Right lobe of liver (tissue), 6 donors: ENCODE data around the gene NFIA. TPM values are rescaled to one million over a fixed set of nuclear protein-coding genes. Genes with fewer than 3 reads are reported as not detected.

Source experiments
- ATAC-seq, 4 donors: fragments of 200-7000 bp; cut with Tn5 transposase; one replicate each; pipeline ENCODE4 v1.9.1; 2020; ENCODE audit warnings: mild to moderate bottlenecking in 4 of 4, moderate library complexity in 4 of 4
- DNase-seq, 3 donors: peaks; one replicate each; pipeline ENCODE4 v3.0.0-alpha.2; 2020
- H3K27ac ChIP-seq, 3 donors: fragments of 200-600 bp; one replicate each; pipeline ENCODE4 v1.8.0; 2022
- H3K27me3 ChIP-seq, 2 donors: fragments of 200-600 bp; one replicate each; pipeline ENCODE4 v1.8.0; 2022
- H3K36me3 ChIP-seq, 4 donors: fragments of 200-600 bp; sonication (generic) in 1 of 4; one replicate each; pipeline versions ENCODE4 v1.5.1 to v1.8.0; 2017 to 2022; ENCODE audit warnings: control low read depth in 1 of 4
- H3K4me1 ChIP-seq, 4 donors: fragments of 200-600 bp; sonication (generic) in 1 of 4; one replicate each; pipeline versions ENCODE4 v1.5.1 to v1.8.0; 2017 to 2022; ENCODE audit warnings: control low read depth in 1 of 4
- H3K4me3 ChIP-seq, 3 donors: fragments of 200-600 bp; one replicate each; pipeline ENCODE4 v1.8.0; 2022
- H3K9me3 ChIP-seq, 4 donors: fragments of 200-600 bp; sonication (generic) in 1 of 4; one replicate each; pipeline versions ENCODE4 v1.5.1 to v1.8.0; 2017 to 2022; ENCODE audit warnings: control low read depth in 1 of 4
- POLR2A ChIP-seq: fragments of 450-650 bp; IDR thresholded peaks from one replicate; pipeline ENCODE4 v1.6.1; 2017; ENCODE audit warnings: antibody characterized with exemption, mild to moderate bottlenecking
- WGBS: methylation state at CpG from one replicate; pipeline ENCODE4 v1.1.6; 2018; ENCODE audit warnings: low coverage, low lambda C conversion rate; ENCODE audit not compliant: insufficient coverage; ENCODE audit errors: missing lambda C conversion rate; 5-methylcytosine and 5-hydroxymethylcytosine counted together
- intact Hi-C, 2 donors: fragments of 100-400 bp; cut with DNase I; formaldehyde crosslinking; loops; one replicate each; pipeline versions ENCODE4 v1.11.2 to v1.14.1; 2022
- total RNA-seq, 6 experiments: library from RNA; depleted of rRNA in 2 of 6; stranded (reverse); fragments of >200 nt in 2 of 6; fragmentation: NEBNext Ultra II Directional in 3 of 6; extraction: Animal tissue kit (Norgen Biotek cat#: 25700) in 3 of 6; gene quantifications; one replicate each; pipeline versions ENCODE4 v1.1.0 to v1.2.4, GENCODE V29; 2016 to 2023
- TF ChIP-seq, protein P1 (sequence below), 4 donors: fragments of 200-600 bp in 3 of 4; fragments of 450-650 bp in 1 of 4; IDR thresholded peaks; one replicate each; pipeline versions ENCODE4 v1.5.1 to v1.8.0; 2016 to 2022; ENCODE audit warnings: antibody characterized with exemption in 4 of 4, mild to moderate bottlenecking in 2 of 4
- donor health status: DM: no; HTN: yes; CAD: no.
- donor health status: DM: no; HTN: no; CAD: no.
- donor health status: DM: no; HTN: no; CAD: no.
- donor health status: DM: no; HTN: yes; CAD: no.
- donor health status: DM: no; HTN: yes; CAD: no.

Gene NFIA
- total RNA-seq, 6 experiments from 2014 or later, result 36.7 to 97.2 (median 57.9) TPM

GRCh38 chr1:61051443-61051718 is 31.0 kb upstream of the NFIA start:
- H3K4me1 ChIP-seq, result peaks cover 0 to 26% (median 12%) of the 10 kb centered on the region in 4 donors
- peak overlapping the region; percentile 78 to 93 (median 84) for H3K4me3 ChIP-seq
- no peaks in the 10 kb centered on the region for H3K27me3 ChIP-seq
- H3K36me3 ChIP-seq, result no peaks in the 10 kb centered on the region
- TF ChIP-seq POLR2A, result no peak
- TF ChIP-seq, protein P1, sequence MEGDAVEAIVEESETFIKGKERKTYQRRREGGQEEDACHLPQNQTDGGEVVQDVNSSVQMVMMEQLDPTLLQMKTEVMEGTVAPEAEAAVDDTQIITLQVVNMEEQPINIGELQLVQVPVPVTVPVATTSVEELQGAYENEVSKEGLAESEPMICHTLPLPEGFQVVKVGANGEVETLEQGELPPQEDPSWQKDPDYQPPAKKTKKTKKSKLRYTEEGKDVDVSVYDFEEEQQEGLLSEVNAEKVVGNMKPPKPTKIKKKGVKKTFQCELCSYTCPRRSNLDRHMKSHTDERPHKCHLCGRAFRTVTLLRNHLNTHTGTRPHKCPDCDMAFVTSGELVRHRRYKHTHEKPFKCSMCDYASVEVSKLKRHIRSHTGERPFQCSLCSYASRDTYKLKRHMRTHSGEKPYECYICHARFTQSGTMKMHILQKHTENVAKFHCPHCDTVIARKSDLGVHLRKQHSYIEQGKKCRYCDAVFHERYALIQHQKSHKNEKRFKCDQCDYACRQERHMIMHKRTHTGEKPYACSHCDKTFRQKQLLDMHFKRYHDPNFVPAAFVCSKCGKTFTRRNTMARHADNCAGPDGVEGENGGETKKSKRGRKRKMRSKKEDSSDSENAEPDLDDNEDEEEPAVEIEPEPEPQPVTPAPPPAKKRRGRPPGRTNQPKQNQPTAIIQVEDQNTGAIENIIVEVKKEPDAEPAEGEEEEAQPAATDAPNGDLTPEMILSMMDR (IDR thresholded peaks at IDR 0.05), result no peak
- no peaks in the 10 kb centered on the region for H3K9me3 ChIP-seq
- WGBS, result 9% methylated on average over 4 of the region's 4 CpGs
- peak overlapping the region; percentile 82 to 97 (median 91) for H3K27ac ChIP-seq
- ATAC-seq, result no peak
- DNase-seq, result no peak
- intact Hi-C loops, result loop anchor here (10.0 kb wide), 2 partner anchors 283 to 293 kb away; no protein-coding TSS in a partner anchor

DNA sequence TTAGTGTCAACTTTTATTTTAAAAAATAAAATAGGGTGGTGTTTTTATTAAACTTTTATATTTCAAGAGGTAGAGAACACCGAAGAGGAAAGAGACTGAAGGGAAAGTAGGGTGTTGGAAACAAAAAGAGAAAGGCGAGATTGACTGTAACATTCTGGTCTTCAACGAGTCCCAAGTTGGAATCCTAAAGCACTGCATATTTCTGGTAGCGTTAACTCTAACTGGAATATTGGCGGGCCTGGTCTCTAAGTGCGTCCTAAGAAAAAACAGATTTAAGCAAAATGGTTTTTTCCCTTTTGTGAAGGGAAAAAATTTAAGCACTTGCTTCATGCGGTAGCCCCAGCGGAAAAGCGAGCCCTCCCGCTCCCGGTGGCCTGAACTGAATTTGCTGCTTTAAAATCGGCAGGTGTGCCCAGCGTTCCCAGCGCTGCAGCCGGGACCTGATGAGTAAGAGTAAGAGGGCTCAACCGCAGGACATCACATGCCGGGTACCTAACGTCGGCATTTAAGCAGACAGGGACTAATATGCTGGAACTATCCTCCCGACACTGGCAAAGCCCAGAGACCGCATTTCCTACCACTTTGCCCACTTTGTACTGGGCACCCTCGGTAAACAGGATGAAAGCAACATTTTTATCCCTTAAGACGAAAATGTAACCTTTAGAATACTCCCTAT is 30.5 kb upstream of the NFIA start:
- peaks cover 0 to 27% (median 12%) of the 10 kb centered on the region in 4 donors for H3K4me1 ChIP-seq
- intact Hi-C loops, result loop anchor here (10.0 kb wide), 2 partner anchors 283 to 293 kb away; no protein-coding TSS in a partner anchor
- no peak for TF ChIP-seq POLR2A
- DNase-seq (no peak), ATAC-seq (no peak)
- H3K9me3 ChIP-seq, result no peaks in the 10 kb centered on the region
- H3K27me3 ChIP-seq, result no peaks in the 10 kb centered on the region
- no peak overlapping the region for H3K4me3 ChIP-seq
- no peaks in the 10 kb centered on the region for H3K36me3 ChIP-seq
- H3K27ac ChIP-seq, result peak overlapping the region in 2 of 3 donors; percentile 91 to 97
- 88% methylated on average over 19 of the region's 23 CpGs for whole genome bisulfite sequencing

GRCh38 chr1:61052395-61053225 is 29.8 kb upstream of the NFIA start:
- H3K4me1 ChIP-seq, result peaks cover 0 to 27% (median 12%) of the 10 kb centered on the region in 4 donors
- no peaks in the 10 kb centered on the region for H3K27me3 ChIP-seq
- no peak overlapping the region for H3K27ac ChIP-seq
- H3K9me3 ChIP-seq, result no peaks in the 10 kb centered on the region
- ATAC-seq, result no peak
- H3K4me3 ChIP-seq, result no peak overlapping the region
- intact Hi-C loops, result loop anchor here (10.0 kb wide), 2 partner anchors 282 to 292 kb away; no protein-coding TSS in a partner anchor
- TF ChIP-seq POLR2A, result no peak
- TF ChIP-seq, protein P1 (IDR thresholded peaks at IDR 0.05), result no peak
- WGBS, result 52% methylated on average over 10 of the region's 10 CpGs
- no peak for DNase-seq
- no peaks in the 10 kb centered on the region for H3K36me3 ChIP-seq

GRCh38 chr1:61053226-61053711 is 29.1 kb upstream of the NFIA start:
- no peaks in the 10 kb centered on the region for H3K9me3 ChIP-seq
- no peaks in the 10 kb centered on the region for H3K27me3 ChIP-seq
- TF ChIP-seq, protein P1 (IDR thresholded peaks at IDR 0.05), result no peak
- TF ChIP-seq POLR2A, result no peak
- intact Hi-C loops, result loop anchor here (10.0 kb wide), 2 partner anchors 282 to 292 kb away; no protein-coding TSS in a partner anchor
- WGBS, result 39% methylated on average over 10 of the region's 10 CpGs
- no peaks in the 10 kb centered on the region for H3K36me3 ChIP-seq
- peak overlapping the region; percentile 38 to 57 (median 54) for H3K4me3 ChIP-seq
- H3K4me1 ChIP-seq, result peaks cover 0 to 28% (median 13%) of the 10 kb centered on the region in 4 donors
- H3K27ac ChIP-seq, result peak overlapping the region; percentile 41 to 56 (median 50)
- ATAC-seq, result no peak
- no peak for DNase-seq
